GM19239 (cell line): Measurements from ENCODE around the gene OR10A2.
"Not testable (repeated sequence)": the region's sequence is repeated elsewhere in the genome, so short reads cannot be mapped to it uniquely, and the experiment has no call there.

Experiments
- DNase-seq: peaks from one replicate; pipeline ENCODE4 v3.0.0; 2011; ENCODE audit warnings: low spot score; ENCODE audit not compliant: insufficient read length
- FAIRE-seq: peaks from 2 replicates; lab custom pipeline; 2011; peaks lifted over from hg19 to GRCh38; lab: Jason Lieb, UNC

The OR10A2 gene

GRCh38 chr11:6862961-6863360 lies at the start of gene OR10A2:
OR10A2 (plus strand) TSS chr11:6863057; CDS start chr11:6869755, 6,698 bp downstream.
- DNase-seq (no peak), FAIRE-seq (no peak)

DNA sequence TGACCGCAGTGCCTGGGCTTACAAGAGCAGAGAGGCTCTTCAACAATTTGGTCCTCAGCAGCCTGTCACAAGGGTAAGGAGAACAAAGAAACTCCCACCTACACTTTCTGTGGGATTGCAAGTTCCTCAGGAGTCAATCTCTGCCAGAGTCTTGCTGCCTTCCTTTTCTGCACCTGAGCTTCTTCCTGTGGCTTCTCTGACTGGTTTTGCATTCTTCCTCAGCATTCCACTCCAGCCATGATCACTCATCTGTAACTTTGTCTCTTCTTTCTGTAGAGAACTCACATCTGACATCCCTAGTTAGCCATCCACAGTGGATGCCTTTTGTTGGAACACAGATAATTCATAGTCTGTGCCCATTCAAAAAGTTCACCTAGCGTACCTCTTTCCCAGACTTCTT lies 49.2 kb upstream of the OR10A2 start:
- DNase-seq (no peak), FAIRE-seq (no peak)

DNA sequence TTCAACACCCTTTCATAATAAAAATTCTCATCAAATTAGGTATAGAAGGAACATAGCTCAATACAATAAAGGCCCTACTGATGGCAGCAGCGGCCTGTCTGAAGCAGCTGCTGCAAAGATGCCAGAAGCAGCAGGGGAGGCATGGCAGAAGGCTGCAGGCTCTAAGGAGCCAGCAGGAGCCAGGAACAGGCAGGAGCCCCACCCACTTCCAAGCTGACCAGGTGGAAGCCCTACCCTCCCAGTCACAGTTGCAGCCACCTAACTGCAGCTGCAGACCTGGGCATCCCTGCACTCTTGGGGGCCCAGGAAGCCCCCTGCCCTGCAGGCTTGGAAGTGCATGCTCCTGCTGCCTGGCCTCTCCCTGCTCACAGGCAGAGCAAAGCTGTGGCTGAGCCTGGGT lies 45.2 kb upstream of the OR10A2 start:
- DNase-seq (no peak), FAIRE-seq (no peak)

- FAIRE-seq: no peak
- DNase-seq: no peak
These were observed 43.9 kb upstream of the OR10A2 start for GRCh38 chr11:6818967-6819366.

- no peak for FAIRE-seq
These were observed 38.6 kb upstream of the OR10A2 start for GRCh38 chr11:6824136-6824823.

DNA sequence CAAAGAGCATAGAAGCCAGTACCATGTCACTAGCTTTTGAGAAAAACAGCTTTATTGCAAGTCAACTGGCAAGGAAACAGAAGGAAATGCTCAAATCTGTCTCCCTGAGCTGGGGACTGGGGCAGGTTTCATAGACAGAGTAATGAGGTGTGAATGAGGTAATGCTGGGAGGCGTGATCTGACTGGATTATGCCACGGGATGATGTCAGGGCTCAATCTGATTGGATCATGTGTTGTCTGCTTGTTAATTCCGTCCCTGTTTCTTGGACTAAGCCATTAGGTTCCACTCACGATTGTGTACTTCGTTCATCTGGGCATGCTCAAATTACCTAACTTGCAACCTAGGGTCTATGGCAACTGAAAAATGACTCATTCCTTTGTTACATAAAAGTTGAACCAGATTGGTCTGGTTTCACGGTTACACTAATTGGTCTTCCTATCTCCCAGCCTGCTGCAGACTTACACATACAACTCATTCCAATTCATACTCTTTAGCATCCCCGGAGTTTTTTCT lies 37.6 kb upstream of the OR10A2 start:
- no peak for DNase-seq
- no peak for FAIRE-seq

More at GRCh38 chr11:6824136-6824823, 38.6 kb upstream of the OR10A2 start:
- no peak for DNase-seq

- DNase-seq: no peak
- no peak for FAIRE-seq
These were observed 34.8 kb upstream of the OR10A2 start for GRCh38 chr11:6828103-6828502.

DNA sequence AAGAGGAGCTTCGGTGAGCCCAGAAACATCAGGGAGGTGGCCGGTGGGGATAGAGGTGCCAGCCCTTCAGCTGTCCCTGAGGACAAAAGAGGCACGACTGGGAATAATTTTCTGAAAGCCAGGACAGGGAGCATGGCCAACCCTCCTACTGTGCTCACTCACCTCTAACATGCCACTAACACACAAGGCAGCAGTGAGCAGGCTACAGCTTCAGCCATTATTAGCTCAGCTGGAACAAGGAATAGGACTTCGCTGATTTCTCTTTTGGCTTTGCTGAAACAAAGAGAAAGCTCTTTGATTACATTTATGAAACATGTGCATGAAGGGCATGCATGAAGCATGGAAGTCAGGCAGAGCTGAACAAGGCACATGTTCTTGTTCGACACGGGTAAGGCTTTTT lies 29.5 kb upstream of the OR10A2 start:
- FAIRE-seq (no peak), DNase-seq (no peak)

GRCh38 chr11:6834021-6834420 lies 28.8 kb upstream of the OR10A2 start:
- no peak for FAIRE-seq
- no peak for DNase-seq

DNA sequence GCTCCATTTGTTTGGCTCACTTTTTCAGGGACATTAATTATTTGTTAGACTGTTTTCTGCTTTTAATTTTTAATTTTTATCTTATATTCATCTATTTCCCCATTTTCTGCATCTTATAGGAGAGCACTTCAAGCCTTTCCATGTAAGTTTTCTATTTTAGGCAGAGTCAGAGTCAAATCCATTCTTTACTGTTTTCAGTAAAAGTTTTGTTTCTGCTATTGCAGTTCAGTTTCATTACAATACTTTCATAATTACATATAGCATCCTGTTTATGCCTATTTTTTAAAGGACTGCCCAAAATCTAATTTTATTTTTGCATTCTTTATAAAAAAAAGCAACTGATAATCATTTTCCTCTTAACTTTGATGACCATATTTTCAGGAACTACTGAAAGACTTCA lies 21.2 kb upstream of the OR10A2 start:
- no peak for DNase-seq

DNA sequence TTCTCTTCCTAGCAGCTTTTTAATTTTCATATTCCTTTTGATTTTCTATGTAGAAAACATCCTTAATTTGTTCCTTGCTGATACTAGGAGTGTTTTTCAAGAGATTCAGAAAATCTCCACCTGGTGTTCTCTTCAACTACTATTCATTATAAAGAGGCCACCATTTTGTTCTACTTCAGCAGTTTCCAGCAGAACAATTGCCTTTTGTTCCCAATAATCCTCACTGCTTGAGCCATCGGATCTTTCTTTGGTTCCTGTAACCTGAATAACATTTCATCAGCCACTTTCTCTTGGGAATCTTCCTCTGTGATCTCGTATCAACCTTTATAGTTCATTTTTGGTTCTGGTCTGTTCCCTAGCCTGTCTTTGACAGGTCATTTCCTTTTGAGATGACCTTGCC lies 19.2 kb upstream of the OR10A2 start:
- DNase-seq (no peak), FAIRE-seq (no peak)

More for the DNA sequence above, 21.2 kb upstream of the OR10A2 start:
- FAIRE-seq: no peak

- no peak for FAIRE-seq
- DNase-seq: no peak
These were observed 18.5 kb upstream of the OR10A2 start for GRCh38 chr11:6844356-6844755.

DNA sequence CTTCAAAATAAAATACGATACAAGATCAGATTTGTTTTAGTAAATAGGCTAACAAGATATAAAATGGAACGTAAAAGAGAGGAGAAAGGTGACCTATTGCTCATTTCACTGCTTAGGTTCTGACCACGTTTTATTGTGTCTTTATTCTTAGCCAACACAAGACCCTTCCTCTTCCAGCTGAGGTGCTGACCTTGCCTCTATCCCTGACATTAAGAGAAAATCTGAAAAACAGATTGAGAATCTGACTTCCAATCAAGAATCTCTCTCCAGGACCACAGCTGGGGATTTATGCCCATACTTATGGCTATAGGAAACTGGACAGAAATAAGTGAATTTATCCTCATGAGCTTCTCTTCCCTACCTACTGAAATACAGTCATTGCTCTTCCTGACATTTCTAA lies 17.5 kb upstream of the OR10A2 start, which contains the start of gene OR10A5:
OR10A5 (plus strand) TSS at position 301 of the 400 bp plus-strand sequence; CDS start at position 301, 0 bp downstream.
- no peak for DNase-seq
- no peak for FAIRE-seq

DNA sequence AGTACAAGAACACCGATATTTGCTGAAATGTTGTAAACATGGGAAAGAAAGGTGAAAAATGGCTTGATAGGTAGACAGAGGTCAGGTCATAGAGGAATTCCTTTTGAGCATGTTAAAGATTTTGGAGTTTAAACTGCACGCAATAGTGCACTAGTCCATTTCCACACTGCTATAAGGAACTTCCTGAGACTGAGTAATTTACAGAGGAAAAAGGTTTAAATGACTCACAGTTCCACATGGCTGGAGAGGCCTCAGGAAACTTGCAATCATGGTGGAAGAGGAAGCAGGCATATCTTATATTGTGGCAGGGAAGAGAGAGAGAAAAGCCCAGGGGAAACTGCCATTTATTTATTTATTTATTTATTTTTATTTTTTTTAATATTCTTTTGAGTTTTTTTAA lies 12.3 kb upstream of the OR10A2 start:
- FAIRE-seq: no peak
- no peak for DNase-seq

- DNase-seq, FAIRE-seq: not testable (repeated sequence)
These were observed 8.1 kb upstream of the OR10A2 start for GRCh38 chr11:6854801-6855200.

DNA sequence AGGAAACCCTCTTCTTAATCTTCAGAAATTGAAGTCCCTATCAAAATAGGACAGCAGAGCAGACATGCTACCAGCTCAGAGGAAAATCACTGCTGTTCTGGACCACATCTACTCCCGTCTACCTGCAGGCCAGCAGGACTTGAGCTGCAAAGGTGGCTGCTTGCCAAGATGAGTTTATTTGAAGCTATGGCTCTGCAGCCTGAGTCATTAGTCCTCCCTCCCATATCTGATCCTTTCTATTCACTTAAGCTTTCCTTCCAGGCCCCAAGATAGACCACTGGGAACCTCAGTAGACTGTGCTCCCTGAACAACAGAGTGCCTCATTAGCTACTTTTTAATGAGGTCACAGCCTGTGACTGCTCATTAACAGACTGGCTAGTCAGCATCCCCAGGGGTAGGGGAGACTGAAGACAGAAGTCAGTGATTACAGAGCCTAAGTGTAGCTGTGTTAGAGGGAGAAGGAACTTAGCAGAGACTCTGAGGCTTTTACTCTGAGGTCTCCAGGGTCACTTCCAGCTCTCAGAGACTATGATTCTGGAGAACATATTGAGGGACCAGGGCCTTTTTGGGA lies 6.8 kb upstream of the OR10A2 start:
- no peak for DNase-seq
- FAIRE-seq: no peak

GRCh38 chr11:6856871-6857270 lies 6.0 kb upstream of the OR10A2 start:
- FAIRE-seq (no peak), DNase-seq (no peak)

DNA sequence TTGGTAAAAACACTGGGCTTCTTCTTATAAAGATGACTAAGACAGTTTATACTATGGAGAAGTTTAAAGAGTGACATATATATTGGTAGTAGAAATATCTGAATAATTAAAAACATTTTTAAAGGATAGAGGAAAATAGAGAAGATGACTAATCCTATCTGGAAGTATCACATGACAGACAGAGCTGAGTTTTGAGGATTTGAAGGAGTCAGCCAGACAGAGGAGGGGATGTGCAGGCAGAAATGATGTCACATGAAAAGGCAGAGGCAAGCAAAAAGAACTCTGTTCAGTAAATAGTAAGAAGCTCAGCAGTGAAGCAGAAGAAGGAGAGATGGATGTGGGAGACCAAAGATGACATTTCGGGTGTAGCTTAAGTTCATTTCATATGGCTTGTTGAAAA lies 1.6 kb downstream of the OR10A2 start:
- FAIRE-seq (no peak), DNase-seq (no peak)

DNA sequence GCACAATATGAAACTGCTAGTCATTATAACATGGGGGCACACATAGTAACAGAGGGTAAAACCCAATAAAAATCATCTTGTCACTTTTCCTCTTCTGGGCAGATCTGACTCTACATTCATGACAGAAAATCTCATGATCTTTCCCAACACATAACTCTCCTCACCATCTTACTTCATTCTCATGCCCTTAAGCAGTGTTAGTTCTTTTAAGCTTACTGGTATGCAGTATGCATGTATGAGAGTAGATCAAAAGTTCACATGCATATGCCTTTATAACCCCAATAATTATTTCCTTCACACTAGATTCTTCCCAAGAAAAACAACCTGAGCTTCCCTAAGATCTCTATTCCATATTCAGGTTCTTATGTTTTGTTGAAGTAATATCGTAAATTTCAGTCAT lies 8.4 kb downstream of the OR10A2 start:
- DNase-seq (no peak), FAIRE-seq (no peak)

GRCh38 chr11:6875761-6876160 lies 12.9 kb downstream of the OR10A2 start:
- FAIRE-seq (no peak), DNase-seq (no peak)

DNA sequence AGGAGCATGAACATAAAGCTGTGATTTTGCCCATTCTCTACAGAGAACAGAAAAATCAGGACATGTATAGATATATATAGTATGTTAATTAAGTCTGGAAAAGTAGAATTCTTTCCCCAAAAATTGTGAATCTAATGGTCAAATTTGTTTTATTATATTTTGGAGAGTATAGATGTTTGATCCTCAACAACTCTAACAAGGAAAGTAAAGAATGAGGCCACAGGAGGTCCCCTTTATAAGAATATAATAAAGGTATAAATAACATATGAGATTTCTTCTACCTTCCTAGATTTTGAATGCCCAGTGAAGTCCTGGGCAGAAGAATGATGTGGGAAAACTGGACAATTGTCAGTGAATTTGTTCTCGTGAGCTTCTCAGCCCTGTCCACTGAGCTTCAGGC lies 13.5 kb downstream of the OR10A2 start, which contains the start of gene OR10A4:
OR10A4 (plus strand) TSS at position 301 of the 400 bp plus-strand sequence; CDS start at position 324, 23 bp downstream.
- FAIRE-seq (no peak), DNase-seq (no peak)

GRCh38 chr11:6876914-6877313 lies 14.1 kb downstream of the OR10A2 start:
- DNase-seq (no peak), FAIRE-seq (no peak)
